GM23338 (cell line): ENCODE data around the gene DESI1. TPM values are rescaled to one million over a fixed set of nuclear protein-coding genes. Genes with fewer than 3 reads are reported as not detected.
"Not testable (repeated sequence)": the region's sequence is repeated elsewhere in the genome, so short reads cannot be mapped to it uniquely, and the experiment has no call there.

Experiments
- ATAC-seq: fragments of 200-7000 bp; cut with Tn5 transposase; 3 replicates; pipeline ENCODE4 v1.9.1; 2020
- DNase-seq: peaks from one replicate; pipeline ENCODE4 v3.0.0-alpha.2; 2015; ENCODE audit warnings: low spot score
- H2AFZ ChIP-seq: fragments of 200-600 bp; sonication (generic); 2 replicates; pipeline ENCODE4 v1.8.0; 2016; ENCODE audit warnings: antibody characterized with exemption, mild to moderate bottlenecking, moderate library complexity
- H3F3A ChIP-seq: fragments of 200-600 bp; sonication (generic); replicated peaks from 2 replicates; pipeline ENCODE4 v1.8.0; 2017; ENCODE audit warnings: antibody characterized with exemption, mixed run types, low read depth
- H3K27ac ChIP-seq: fragments of 200-600 bp; sonication (generic); 2 replicates; pipeline ENCODE4 v1.6.1; 2016; ENCODE audit warnings: low read depth
- H3K27me3 ChIP-seq: fragments of 200-600 bp; sonication (generic); 2 replicates; pipeline ENCODE4 v1.8.0; 2016; ENCODE audit warnings: mild to moderate bottlenecking, mixed run types, moderate library complexity; ENCODE audit not compliant: insufficient read depth
- H3K36me3 ChIP-seq: fragments of 200-600 bp; sonication (generic); 2 replicates; pipeline ENCODE4 v1.8.0; 2016; ENCODE audit warnings: mild to moderate bottlenecking; ENCODE audit not compliant: insufficient read depth
- H3K4me1 ChIP-seq: fragments of 200-600 bp; sonication (generic); 2 replicates; pipeline ENCODE4 v1.8.0; 2016; ENCODE audit warnings: mild to moderate bottlenecking, moderate library complexity; ENCODE audit not compliant: insufficient read depth
- H3K4me2 ChIP-seq: fragments of 200-600 bp; sonication (generic); 2 replicates; pipeline ENCODE4 v1.7.1; 2017; ENCODE audit warnings: mixed run types
- H3K4me3 ChIP-seq: fragments of 200-600 bp; sonication (generic); 2 replicates; pipeline ENCODE4 v1.6.1; 2016; ENCODE audit warnings: mixed run types
- H3K79me2 ChIP-seq: fragments of 200-600 bp; sonication (generic); replicated peaks from 2 replicates; pipeline ENCODE4 v1.8.0; 2017; ENCODE audit warnings: mild to moderate bottlenecking; ENCODE audit not compliant: insufficient read depth
- H3K9me2 ChIP-seq: fragments of 200-600 bp; sonication (generic); 2 replicates; pipeline ENCODE4 v1.8.0; 2017; ENCODE audit not compliant: insufficient read depth
- H4K20me1 ChIP-seq: fragments of 200-600 bp; sonication (generic); replicated peaks from 2 replicates; pipeline ENCODE4 v1.8.0; 2017; ENCODE audit warnings: mild to moderate bottlenecking; ENCODE audit not compliant: insufficient read depth
- H3K27ac Mint-ChIP-seq: 2 replicates; pipeline ENCODE4 v1.8.0; 2020; ENCODE audit warnings: inconsistent platforms, mild to moderate bottlenecking, moderate library complexity, mixed read lengths
- H3K27me3 Mint-ChIP-seq: 3 replicates; pipeline ENCODE4 v1.8.0; 2022; ENCODE audit warnings: low read depth, mild to moderate bottlenecking, moderate library complexity, mixed read lengths, inconsistent platforms; ENCODE audit not compliant: insufficient read depth, poor library complexity
- H3K36me3 Mint-ChIP-seq: 3 replicates; pipeline ENCODE4 v1.8.0; 2021; ENCODE audit warnings: low read depth, mild to moderate bottlenecking, inconsistent platforms, moderate library complexity, mixed read lengths
- H3K4me1 Mint-ChIP-seq: 3 replicates; pipeline ENCODE4 v1.8.0; 2020; ENCODE audit warnings: mild to moderate bottlenecking, inconsistent platforms, mixed read lengths
- H3K4me3 Mint-ChIP-seq: 3 replicates; pipeline ENCODE4 v1.8.0; 2021; ENCODE audit warnings: moderate library complexity, mild to moderate bottlenecking, inconsistent platforms, mixed read lengths
- H3K9me3 Mint-ChIP-seq: 3 replicates; pipeline ENCODE4 v1.8.0; 2020; ENCODE audit warnings: moderate library complexity, mild to moderate bottlenecking, inconsistent platforms, mixed read lengths
- EZH2 ChIP-seq: fragments of 200-600 bp; sonication (generic); IDR thresholded peaks from one replicate; pipeline ENCODE4 v1.8.0; 2017; ENCODE audit warnings: antibody characterized with exemption, mild to moderate bottlenecking, low read depth; ENCODE audit not compliant: unreplicated experiment
- EZH2phosphoT487 ChIP-seq: fragments of 200-600 bp; sonication (generic); IDR thresholded peaks from one replicate; pipeline ENCODE4 v1.8.1; 2018; ENCODE audit warnings: antibody characterized with exemption; ENCODE audit not compliant: unreplicated experiment
- JUNB ChIP-seq: IDR thresholded peaks from one replicate; pipeline ENCODE4 v1.6.1; 2016; ENCODE audit warnings: antibody characterized with exemption; ENCODE audit not compliant: unreplicated experiment
- POLR2AphosphoS5 ChIP-seq: IDR thresholded peaks from 2 replicates; pipeline ENCODE4 v1.6.1; 2016; ENCODE audit warnings: antibody characterized with exemption, low read depth
- STAT1 ChIP-seq: IDR thresholded peaks from one replicate; pipeline ENCODE4 v1.6.1; 2016; ENCODE audit warnings: antibody characterized with exemption; ENCODE audit not compliant: unreplicated experiment
- polyA plus RNA-seq: library from polyadenylated mRNA; unstranded; fragments of >200 nt; fragmentation: Nextera tagmentation; extraction: Ambion mirVana; gene quantifications from 2 replicates; pipeline ENCODE4 v1.2.1, GENCODE V29; 2016
- total RNA-seq: library from RNA; depleted of rRNA; stranded (reverse); fragments of >200 nt; shearing (Covaris generic); gene quantifications from 2 replicates; pipeline ENCODE4 v1.2.3, GENCODE V29; 2014
- TF ChIP-seq, protein P1 (sequence below): fragments of 250-450 bp; sonication (Bioruptor Pico); IDR thresholded peaks from 2 replicates; pipeline ENCODE4 v1.5.0; 2020; ENCODE audit warnings: mild to moderate bottlenecking, moderate library complexity

The DESI1 gene
- total and polyA plus RNA-seq, 2 experiments from 2014 or later: 33.7 to 53.8 TPM

DNA sequence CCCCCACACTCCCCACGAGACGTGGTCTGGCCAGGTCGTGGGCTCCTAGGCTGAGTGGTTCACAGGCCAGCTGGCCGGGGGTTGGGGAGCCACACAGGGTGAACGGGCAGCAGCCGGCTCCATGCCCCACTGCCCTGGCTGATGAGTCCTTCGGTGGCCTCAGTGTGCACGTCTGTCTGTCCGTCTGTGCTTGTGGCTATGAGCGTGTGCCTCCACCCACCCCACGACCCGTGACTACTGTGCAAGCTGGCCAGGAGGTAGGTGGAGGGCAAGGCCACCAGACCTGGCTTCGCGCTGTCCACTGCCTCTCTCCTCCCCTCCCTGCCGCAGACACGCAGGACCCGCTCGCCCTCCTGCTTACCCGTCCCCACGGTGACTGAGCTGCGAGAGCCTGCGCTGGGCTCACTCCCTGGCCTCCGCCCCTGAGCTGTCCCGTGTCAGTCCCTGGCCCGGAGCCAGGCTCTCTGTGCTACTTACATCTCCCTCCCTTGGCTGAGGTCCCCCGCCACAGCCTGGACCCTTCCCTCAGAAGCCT is 45.9 kb downstream of the DESI1 start (continued):
- TF ChIP-seq EZH2: no peak
- TF ChIP-seq, protein P1, sequence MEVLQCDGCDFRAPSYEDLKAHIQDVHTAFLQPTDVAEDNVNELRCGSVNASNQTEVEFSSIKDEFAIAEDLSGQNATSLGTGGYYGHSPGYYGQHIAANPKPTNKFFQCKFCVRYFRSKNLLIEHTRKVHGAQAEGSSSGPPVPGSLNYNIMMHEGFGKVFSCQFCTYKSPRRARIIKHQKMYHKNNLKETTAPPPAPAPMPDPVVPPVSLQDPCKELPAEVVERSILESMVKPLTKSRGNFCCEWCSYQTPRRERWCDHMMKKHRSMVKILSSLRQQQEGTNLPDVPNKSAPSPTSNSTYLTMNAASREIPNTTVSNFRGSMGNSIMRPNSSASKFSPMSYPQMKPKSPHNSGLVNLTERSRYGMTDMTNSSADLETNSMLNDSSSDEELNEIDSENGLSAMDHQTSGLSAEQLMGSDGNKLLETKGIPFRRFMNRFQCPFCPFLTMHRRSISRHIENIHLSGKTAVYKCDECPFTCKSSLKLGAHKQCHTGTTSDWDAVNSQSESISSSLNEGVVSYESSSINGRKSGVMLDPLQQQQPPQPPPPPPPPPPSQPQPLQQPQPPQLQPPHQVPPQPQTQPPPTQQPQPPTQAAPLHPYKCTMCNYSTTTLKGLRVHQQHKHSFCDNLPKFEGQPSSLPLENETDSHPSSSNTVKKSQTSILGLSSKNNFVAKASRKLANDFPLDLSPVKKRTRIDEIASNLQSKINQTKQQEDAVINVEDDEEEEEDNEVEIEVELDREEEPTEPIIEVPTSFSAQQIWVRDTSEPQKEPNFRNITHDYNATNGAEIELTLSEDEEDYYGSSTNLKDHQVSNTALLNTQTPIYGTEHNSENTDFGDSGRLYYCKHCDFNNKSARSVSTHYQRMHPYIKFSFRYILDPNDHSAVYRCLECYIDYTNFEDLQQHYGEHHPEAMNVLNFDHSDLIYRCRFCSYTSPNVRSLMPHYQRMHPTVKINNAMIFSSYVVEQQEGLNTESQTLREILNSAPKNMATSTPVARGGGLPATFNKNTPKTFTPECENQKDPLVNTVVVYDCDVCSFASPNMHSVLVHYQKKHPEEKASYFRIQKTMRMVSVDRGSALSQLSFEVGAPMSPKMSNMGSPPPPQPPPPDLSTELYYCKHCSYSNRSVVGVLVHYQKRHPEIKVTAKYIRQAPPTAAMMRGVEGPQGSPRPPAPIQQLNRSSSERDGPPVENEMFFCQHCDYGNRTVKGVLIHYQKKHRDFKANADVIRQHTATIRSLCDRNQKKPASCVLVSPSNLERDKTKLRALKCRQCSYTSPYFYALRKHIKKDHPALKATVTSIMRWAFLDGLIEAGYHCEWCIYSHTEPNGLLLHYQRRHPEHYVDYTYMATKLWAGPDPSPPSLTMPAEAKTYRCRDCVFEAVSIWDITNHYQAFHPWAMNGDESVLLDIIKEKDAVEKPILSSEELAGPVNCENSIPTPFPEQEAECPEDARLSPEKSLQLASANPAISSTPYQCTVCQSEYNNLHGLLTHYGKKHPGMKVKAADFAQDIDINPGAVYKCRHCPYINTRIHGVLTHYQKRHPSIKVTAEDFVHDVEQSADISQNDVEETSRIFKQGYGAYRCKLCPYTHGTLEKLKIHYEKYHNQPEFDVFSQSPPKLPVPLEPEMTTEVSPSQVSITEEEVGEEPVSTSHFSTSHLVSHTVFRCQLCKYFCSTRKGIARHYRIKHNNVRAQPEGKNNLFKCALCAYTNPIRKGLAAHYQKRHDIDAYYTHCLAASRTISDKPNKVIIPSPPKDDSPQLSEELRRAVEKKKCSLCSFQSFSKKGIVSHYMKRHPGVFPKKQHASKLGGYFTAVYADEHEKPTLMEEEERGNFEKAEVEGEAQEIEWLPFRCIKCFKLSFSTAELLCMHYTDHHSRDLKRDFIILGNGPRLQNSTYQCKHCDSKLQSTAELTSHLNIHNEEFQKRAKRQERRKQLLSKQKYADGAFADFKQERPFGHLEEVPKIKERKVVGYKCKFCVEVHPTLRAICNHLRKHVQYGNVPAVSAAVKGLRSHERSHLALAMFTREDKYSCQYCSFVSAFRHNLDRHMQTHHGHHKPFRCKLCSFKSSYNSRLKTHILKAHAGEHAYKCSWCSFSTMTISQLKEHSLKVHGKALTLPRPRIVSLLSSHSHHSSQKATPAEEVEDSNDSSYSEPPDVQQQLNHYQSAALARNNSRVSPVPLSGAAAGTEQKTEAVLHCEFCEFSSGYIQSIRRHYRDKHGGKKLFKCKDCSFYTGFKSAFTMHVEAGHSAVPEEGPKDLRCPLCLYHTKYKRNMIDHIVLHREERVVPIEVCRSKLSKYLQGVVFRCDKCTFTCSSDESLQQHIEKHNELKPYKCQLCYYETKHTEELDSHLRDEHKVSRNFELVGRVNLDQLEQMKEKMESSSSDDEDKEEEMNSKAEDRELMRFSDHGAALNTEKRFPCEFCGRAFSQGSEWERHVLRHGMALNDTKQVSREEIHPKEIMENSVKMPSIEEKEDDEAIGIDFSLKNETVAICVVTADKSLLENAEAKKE (CRISPR knock-in tag): no peak
- TF ChIP-seq POLR2AphosphoS5: no peak
- TF ChIP-seq EZH2phosphoT487: no peak
- TF ChIP-seq JUNB: no peak

DNA sequence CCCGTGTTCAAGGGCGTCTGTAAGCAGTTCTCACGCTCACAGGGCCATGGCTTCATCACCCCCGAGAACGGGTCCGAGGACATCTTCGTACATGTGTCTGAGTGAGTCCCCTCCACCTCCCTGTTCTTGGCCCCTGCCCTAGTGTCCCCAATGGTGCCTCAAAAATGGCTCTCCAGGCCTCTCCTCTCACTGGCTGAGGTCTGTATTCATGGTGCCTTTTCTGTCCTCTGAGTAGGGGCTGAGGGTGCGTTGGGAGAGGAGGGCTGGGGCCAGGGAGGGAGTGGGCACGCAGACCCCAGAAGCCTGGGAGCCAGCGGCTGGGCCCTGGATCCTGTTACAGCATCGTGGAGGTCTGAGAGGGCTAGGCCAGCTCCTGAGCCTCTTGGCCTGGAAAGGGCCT is 47.2 kb downstream of the DESI1 start:
- H3K27me3 Mint-ChIP-seq: peaks cover 14% of the 10 kb centered on the region
- no peaks in the 10 kb centered on the region for H3K4me1 ChIP-seq
- no peak for DNase-seq
- no peaks in the 10 kb centered on the region for H3F3A ChIP-seq
- H3K36me3 ChIP-seq: no peaks in the 10 kb centered on the region
- H3K4me2 ChIP-seq: no peak overlapping the region
- no peaks in the 10 kb centered on the region for H3K27me3 ChIP-seq
- H3K4me1 Mint-ChIP-seq: peaks cover 3% of the 10 kb centered on the region; the same call in 1 of the 3 replicates
- no peak overlapping the region for H3K27ac Mint-ChIP-seq
- no peak for ATAC-seq
- no peak overlapping the region for H3K4me3 ChIP-seq
- no peaks in the 10 kb centered on the region for H3K79me2 ChIP-seq
- H3K9me3 Mint-ChIP-seq: no peaks in the 10 kb centered on the region; the same call in 2 of the 3 replicates
- H3K4me3 Mint-ChIP-seq: no peak overlapping the region
- H4K20me1 ChIP-seq: no peaks in the 10 kb centered on the region; the same call in 1 of the 2 replicates
- H3K9me2 ChIP-seq: no peaks in the 10 kb centered on the region
- H3K27ac ChIP-seq: no peak overlapping the region
- TF ChIP-seq STAT1: no peak
- peaks cover 3% of the 10 kb centered on the region; the same call in 1 of the 3 replicates for H3K36me3 Mint-ChIP-seq
- no peak overlapping the region for H2AFZ ChIP-seq

DNA sequence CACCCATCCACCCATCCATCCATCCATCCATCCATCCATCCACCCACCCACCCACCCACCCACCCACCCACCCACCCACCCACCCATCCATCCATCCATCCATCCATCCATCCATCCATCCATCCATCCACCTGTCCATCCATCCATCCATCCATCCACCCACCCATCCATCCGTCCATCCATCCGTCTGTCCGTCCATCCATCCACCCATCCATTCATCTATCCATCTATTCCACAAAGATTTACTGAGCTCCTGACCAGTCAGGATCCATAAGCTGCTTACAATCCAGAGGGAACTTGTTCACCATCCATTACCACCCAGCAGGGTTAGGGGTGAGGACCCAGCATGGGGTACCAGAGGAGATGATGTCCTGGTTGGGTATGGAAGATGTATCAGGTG is 48.5 kb downstream of the DESI1 start:
- not testable (repeated sequence) for H3K79me2 ChIP-seq, H2AFZ ChIP-seq, H3K36me3 Mint-ChIP-seq, H3K27me3 ChIP-seq, H3K4me1 ChIP-seq, H3K27ac ChIP-seq, H3K27ac Mint-ChIP-seq, DNase-seq, H3K4me3 ChIP-seq, H3F3A ChIP-seq, H3K4me1 Mint-ChIP-seq, H3K4me2 ChIP-seq, H4K20me1 ChIP-seq, H3K9me3 Mint-ChIP-seq, H3K4me3 Mint-ChIP-seq, H3K9me2 ChIP-seq, ATAC-seq, H3K36me3 ChIP-seq
- H3K27me3 Mint-ChIP-seq: peaks cover 11% of the 10 kb centered on the region
